Hepatocyte (in vitro differentiated cells): ENCODE results near the gene ALDH5A1. TPM values are rescaled to one million over a fixed set of nuclear protein-coding genes. Genes with fewer than 3 reads are reported as not detected.

Experiments used
- DNase-seq: peaks from one replicate; pipeline ENCODE4 v3.0.0-alpha.2; 2016; ENCODE audit warnings: low spot score
- H2AFZ ChIP-seq: fragments of 200-600 bp; sonication (generic); 2 replicates; pipeline ENCODE4 v1.6.0; 2016; ENCODE audit warnings: antibody characterized with exemption, mild to moderate bottlenecking
- H3K27ac ChIP-seq: fragments of 200-600 bp; sonication (generic); 2 replicates; pipeline ENCODE4 v1.5.1; 2016; ENCODE audit warnings: mild to moderate bottlenecking
- H3K27me3 ChIP-seq: fragments of 200-600 bp; sonication (generic); 2 replicates; pipeline ENCODE4 v1.6.1; 2016
- H3K36me3 ChIP-seq: fragments of 200-600 bp; sonication (generic); replicated peaks from 2 replicates; pipeline ENCODE4 v1.5.1; 2016; ENCODE audit warnings: low read depth; ENCODE audit not compliant: insufficient read depth
- H3K4me1 ChIP-seq: fragments of 200-600 bp; sonication (generic); 2 replicates; pipeline ENCODE4 v1.5.1; 2016; ENCODE audit warnings: mild to moderate bottlenecking, moderate library complexity; ENCODE audit not compliant: insufficient read depth
- H3K4me2 ChIP-seq: fragments of 200-600 bp; sonication (generic); 2 replicates; pipeline ENCODE4 v1.6.0; 2016
- H3K4me3 ChIP-seq: fragments of 200-600 bp; sonication (generic); 2 replicates; pipeline ENCODE4 v1.5.1; 2016; ENCODE audit warnings: mild to moderate bottlenecking
- H3K79me2 ChIP-seq: fragments of 200-600 bp; sonication (generic); 2 replicates; pipeline ENCODE4 v1.6.0; 2017; ENCODE audit warnings: mild to moderate bottlenecking
- H3K9me2 ChIP-seq: fragments of 200-600 bp; sonication (generic); replicated peaks from 2 replicates; pipeline ENCODE4 v1.6.0; 2017; ENCODE audit warnings: mild to moderate bottlenecking; ENCODE audit not compliant: insufficient read depth
- H3K9me3 ChIP-seq: fragments of 200-600 bp; sonication (generic); 2 replicates; pipeline ENCODE4 v1.5.1; 2016; ENCODE audit warnings: low read depth, mild to moderate bottlenecking
- H4K20me1 ChIP-seq: fragments of 200-600 bp; sonication (generic); 2 replicates; pipeline ENCODE4 v1.6.0; 2016; ENCODE audit warnings: mild to moderate bottlenecking; ENCODE audit not compliant: insufficient read depth, poor library complexity, severe bottlenecking
- EZH2 ChIP-seq: fragments of 200-600 bp; sonication (generic); IDR thresholded peaks from 2 replicates; pipeline ENCODE4 v1.6.1; 2016; ENCODE audit warnings: antibody characterized with exemption, mild to moderate bottlenecking, borderline replicate concordance
- EZH2phosphoT487 ChIP-seq: fragments of 200-600 bp; sonication (generic); IDR thresholded peaks from one replicate; pipeline ENCODE4 v1.6.1; 2018; ENCODE audit warnings: antibody characterized with exemption, mild to moderate bottlenecking, low read depth, moderate library complexity; ENCODE audit not compliant: unreplicated experiment, severe bottlenecking
- WGBS: methylation state at CpG from one replicate; pipeline ENCODE4 v1.1.6; 2016; ENCODE audit warnings: low lambda C conversion rate; ENCODE audit errors: missing lambda C conversion rate; 5-methylcytosine and 5-hydroxymethylcytosine counted together
- polyA plus RNA-seq: library from polyadenylated mRNA; unstranded; fragments of >200 nt; fragmentation: Nextera tagmentation; extraction: Ambion mirVana; gene quantifications from 2 replicates; pipeline ENCODE4 v1.2.1, GENCODE V29; 2016
- total RNA-seq: library from RNA; depleted of rRNA; stranded (reverse); fragments of >200 nt; gene quantifications from 2 replicates; pipeline ENCODE4 v1.2.3, GENCODE V29; 2014
- TF ChIP-seq, protein P1 (sequence below): fragments of 200-600 bp; sonication (generic); IDR thresholded peaks from 2 replicates; pipeline ENCODE4 v1.5.1; 2016; ENCODE audit warnings: antibody characterized with exemption, mild to moderate bottlenecking; ENCODE audit not compliant: poor library complexity

Gene ALDH5A1
- total and polyA plus RNA-seq, 2 experiments from 2014 or later = 12.3 to 16.8 TPM

GRCh38 chr6:24554474-24554873 lies 59.7 kb downstream of the ALDH5A1 start:
- Histone ChIP-seq H3K27me3 (no peaks in the 10 kb centered on the region), H3K36me3 (no peaks in the 10 kb centered on the region), H3K27ac (no peak overlapping the region), H3K4me1 (no peaks in the 10 kb centered on the region), H3K4me3 (no peak overlapping the region), H3K9me2 (no peaks in the 10 kb centered on the region), H3K9me3 (no peaks in the 10 kb centered on the region), H3K79me2 (no peaks in the 10 kb centered on the region), H4K20me1 (no peaks in the 10 kb centered on the region), H2AFZ (no peak overlapping the region), H3K4me2 (no peak overlapping the region)
- 78% methylated on average over 1 of the region's 1 CpG for WGBS
- TF ChIP-seq, protein P1, sequence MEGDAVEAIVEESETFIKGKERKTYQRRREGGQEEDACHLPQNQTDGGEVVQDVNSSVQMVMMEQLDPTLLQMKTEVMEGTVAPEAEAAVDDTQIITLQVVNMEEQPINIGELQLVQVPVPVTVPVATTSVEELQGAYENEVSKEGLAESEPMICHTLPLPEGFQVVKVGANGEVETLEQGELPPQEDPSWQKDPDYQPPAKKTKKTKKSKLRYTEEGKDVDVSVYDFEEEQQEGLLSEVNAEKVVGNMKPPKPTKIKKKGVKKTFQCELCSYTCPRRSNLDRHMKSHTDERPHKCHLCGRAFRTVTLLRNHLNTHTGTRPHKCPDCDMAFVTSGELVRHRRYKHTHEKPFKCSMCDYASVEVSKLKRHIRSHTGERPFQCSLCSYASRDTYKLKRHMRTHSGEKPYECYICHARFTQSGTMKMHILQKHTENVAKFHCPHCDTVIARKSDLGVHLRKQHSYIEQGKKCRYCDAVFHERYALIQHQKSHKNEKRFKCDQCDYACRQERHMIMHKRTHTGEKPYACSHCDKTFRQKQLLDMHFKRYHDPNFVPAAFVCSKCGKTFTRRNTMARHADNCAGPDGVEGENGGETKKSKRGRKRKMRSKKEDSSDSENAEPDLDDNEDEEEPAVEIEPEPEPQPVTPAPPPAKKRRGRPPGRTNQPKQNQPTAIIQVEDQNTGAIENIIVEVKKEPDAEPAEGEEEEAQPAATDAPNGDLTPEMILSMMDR = no peak
- TF ChIP-seq EZH2 = no peak
- no peak for TF ChIP-seq EZH2phosphoT487
- DNase-seq = no peak

DNA sequence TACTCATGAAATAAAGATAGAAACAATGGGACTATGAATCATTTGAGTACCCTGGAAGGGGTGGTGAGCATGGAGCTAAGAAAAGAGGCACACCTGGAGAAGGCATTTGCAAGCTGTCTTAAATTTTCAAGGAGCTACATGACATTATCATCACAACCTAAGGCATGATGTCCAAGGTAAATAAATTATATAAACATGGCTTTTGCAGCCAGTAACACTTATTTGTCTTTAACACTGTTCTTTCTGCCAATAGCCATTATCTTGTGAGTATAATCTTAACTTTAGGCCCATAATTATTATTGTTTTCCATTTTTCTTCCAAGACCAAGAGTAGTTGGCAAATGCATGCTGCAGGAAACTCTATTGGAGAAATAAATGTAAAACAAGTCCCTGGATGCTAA lies 63.7 kb downstream of the ALDH5A1 start:
- Histone ChIP-seq H3K4me2 (no peak overlapping the region), H3K36me3 (no peaks in the 10 kb centered on the region), H2AFZ (no peak overlapping the region), H3K27ac (no peak overlapping the region), H3K79me2 (no peaks in the 10 kb centered on the region), H3K27me3 (no peaks in the 10 kb centered on the region), H3K4me3 (no peak overlapping the region), H3K4me1 (no peaks in the 10 kb centered on the region), H4K20me1 (no peaks in the 10 kb centered on the region), H3K9me3 (no peaks in the 10 kb centered on the region), H3K9me2 (no peaks in the 10 kb centered on the region)
- DNase-seq = no peak
- TF ChIP-seq, protein P1 = no peak
- TF ChIP-seq EZH2 = no peak
- no peak for TF ChIP-seq EZH2phosphoT487

DNA sequence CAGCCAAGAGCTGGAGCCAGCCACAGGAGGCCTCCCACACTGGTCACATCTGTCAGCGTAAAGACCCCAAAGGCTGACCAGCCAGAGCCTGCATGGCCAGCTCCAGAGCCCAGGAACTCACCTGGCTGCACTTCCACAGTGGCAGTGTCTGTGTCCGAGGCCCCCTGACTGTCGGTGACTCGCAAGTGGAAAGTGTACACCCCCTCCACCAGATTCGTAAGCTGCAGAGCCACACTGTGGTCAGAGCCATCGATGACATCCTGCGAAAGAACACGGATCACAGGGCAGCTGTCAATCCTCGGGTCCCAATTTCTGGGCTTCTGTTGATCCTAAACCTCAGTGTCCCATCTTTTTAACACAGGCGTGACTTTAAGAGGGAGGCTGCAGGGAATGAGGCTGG lies 69.3 kb downstream of the ALDH5A1 start:
- Histone ChIP-seq H3K4me3 (no peak overlapping the region), H3K4me1 (no peaks in the 10 kb centered on the region), H3K36me3 (no peaks in the 10 kb centered on the region), H2AFZ (no peak overlapping the region), H4K20me1 (no peaks in the 10 kb centered on the region), H3K27ac (no peak overlapping the region), H3K4me2 (no peak overlapping the region), H3K9me3 (no peaks in the 10 kb centered on the region), H3K79me2 (no peaks in the 10 kb centered on the region), H3K9me2 (no peaks in the 10 kb centered on the region), H3K27me3 (no peaks in the 10 kb centered on the region)
- DNase-seq = no peak
- 74% methylated on average over 10 of the region's 10 CpGs for WGBS
- TF ChIP-seq EZH2 (no peak), EZH2phosphoT487 (no peak)
- TF ChIP-seq, protein P1 = no peak

GRCh38 chr6:24565196-24565595 lies 70.4 kb downstream of the ALDH5A1 start:
- TF ChIP-seq EZH2phosphoT487 (no peak), EZH2 (no peak)
- TF ChIP-seq, protein P1 = no peak
- 92% methylated on average over 9 of the region's 9 CpGs for WGBS
- H3K9me2 ChIP-seq = no peaks in the 10 kb centered on the region

More at GRCh38 chr6:24565196-24565595, 70.4 kb downstream of the ALDH5A1 start:
- Histone ChIP-seq H2AFZ (no peak overlapping the region), H3K4me3 (no peak overlapping the region), H3K27ac (no peak overlapping the region), H3K27me3 (no peaks in the 10 kb centered on the region), H3K9me3 (no peaks in the 10 kb centered on the region), H3K4me1 (no peaks in the 10 kb centered on the region), H3K4me2 (no peak overlapping the region), H3K79me2 (no peaks in the 10 kb centered on the region), H3K36me3 (no peaks in the 10 kb centered on the region), H4K20me1 (no peaks in the 10 kb centered on the region)
- DNase-seq = no peak
